Colon (tissue), 2 donors: ENCODE data around the gene ELOB.

Experiments
- FAIRE-seq: peaks from 2 replicates; lab custom pipeline; 2012; peaks lifted over from hg19 to GRCh38; lab: Jason Lieb, UNC
- donor health status: control.
- donor health status: control.

Gene ELOB

DNA sequence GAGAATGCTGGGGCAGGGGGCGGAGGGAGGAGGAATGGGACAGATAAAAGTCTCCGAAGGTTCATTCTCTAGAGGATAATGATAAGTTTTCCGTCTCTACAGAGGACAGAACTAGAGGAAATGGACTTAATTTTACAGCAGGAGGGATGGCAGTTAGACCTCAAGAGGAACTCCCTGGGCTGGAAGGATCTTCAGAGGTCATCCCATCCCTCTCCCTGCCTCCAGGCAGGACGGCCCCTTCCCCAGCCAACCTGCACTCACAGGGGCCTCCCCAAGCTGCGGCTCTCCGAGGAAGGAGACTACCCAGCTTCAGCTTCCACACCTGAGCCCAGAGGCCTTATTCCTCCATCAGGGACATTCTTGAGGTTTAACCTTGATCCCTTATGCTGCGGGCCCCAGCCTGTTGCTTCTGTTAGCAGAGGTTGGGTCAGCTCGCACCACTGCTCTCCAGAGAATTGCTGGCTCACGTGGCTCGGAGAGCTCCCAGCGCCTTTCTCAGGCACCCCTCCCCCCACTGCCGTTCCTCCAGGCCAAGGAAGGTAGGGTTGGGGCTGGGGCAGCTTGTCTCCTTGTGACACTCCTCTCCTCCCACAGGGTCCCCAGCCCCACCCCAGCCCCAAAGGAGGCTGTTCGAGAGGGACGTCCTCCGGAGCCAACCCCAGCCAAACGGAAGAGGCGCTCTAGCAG is 8.5 kb downstream of the ELOB start:
- no peak for FAIRE-seq

DNA sequence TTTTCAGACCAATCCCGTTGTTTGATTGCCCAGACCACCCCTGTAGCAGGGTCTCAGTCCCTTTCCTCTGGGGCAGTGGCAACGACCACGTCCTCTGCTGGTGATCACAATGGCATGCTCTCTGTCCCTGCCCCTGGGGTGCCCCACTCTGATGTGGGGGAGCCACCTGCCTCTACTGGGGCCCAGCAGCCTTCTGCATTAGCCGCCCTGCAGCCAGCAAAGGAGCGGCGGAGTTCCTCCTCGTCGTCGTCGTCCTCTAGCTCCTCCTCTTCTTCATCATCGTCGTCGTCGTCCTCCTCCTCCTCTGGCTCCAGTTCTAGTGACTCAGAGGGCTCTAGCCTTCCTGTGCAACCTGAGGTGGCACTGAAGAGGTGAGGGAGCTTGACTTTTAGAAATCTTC is 9.2 kb downstream of the ELOB start:
- FAIRE-seq, result no peak

DNA sequence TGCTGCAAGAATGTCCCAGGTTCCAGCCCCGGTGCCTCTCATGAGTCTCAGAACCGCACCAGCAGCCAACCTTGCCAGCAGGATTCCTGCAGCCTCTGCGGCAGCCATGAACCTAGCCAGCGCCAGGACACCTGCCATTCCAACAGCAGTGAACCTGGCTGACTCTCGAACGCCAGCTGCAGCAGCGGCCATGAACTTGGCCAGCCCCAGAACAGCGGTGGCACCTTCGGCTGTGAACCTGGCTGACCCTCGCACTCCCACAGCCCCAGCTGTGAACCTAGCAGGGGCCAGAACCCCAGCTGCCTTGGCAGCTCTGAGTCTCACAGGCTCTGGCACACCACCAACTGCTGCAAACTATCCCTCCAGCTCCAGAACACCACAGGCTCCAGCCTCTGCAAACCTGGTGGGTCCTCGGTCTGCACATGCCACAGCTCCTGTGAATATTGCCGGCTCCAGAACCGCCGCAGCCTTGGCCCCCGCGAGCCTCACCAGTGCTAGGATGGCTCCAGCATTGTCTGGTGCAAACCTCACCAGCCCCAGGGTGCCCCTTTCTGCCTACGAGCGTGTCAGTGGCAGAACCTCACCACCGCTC is 9.8 kb downstream of the ELOB start:
- no peak for FAIRE-seq

GRCh38 chr16:2766430-2767139 is 10.5 kb downstream of the ELOB start:
- FAIRE-seq, result no peak

DNA sequence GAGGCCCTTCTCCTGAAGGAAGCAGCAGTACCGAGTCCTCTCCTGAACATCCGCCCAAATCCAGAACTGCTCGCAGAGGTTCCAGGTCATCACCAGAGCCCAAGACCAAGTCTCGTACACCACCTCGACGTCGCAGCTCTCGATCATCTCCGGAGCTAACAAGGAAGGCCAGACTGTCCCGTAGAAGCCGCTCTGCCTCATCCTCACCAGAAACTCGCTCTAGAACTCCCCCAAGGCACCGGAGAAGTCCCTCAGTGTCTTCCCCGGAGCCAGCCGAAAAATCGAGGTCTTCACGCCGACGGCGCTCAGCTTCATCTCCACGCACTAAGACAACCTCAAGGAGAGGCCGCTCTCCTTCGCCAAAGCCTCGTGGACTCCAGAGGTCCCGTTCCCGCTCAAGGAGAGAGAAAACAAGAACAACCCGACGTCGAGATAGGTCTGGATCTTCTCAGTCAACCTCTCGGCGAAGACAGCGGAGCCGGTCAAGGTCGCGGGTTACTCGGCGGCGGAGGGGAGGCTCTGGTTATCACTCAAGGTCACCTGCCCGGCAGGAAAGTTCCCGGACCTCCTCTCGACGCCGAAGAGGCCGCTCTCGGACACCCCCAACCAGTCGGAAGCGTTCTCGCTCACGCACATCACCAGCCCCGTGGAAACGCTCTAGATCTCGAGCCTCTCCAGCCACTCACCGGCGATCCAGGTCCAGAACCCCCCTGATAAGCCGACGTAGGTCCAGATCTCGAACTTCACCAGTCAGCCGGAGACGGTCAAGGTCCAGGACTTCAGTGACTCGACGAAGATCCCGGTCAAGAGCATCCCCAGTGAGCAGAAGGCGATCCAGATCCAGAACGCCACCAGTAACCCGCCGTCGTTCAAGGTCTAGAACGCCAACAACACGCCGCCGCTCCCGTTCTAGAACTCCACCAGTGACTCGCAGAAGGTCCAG is 11.3 kb downstream of the ELOB start:
- no peak for FAIRE-seq

- no peak for FAIRE-seq
These were observed 12.4 kb downstream of the ELOB start for GRCh38 chr16:2764718-2765117.

- no peak for FAIRE-seq
These were observed 13.9 kb downstream of the ELOB start for GRCh38 chr16:2763173-2763572.

- no peak for FAIRE-seq
These were observed 14.4 kb downstream of the ELOB start for GRCh38 chr16:2762711-2763110.

- FAIRE-seq, result no peak
These were observed 15.0 kb downstream of the ELOB start for GRCh38 chr16:2761886-2762583.

- no peak for FAIRE-seq
These were observed 15.6 kb downstream of the ELOB start for GRCh38 chr16:2761472-2761871.

DNA sequence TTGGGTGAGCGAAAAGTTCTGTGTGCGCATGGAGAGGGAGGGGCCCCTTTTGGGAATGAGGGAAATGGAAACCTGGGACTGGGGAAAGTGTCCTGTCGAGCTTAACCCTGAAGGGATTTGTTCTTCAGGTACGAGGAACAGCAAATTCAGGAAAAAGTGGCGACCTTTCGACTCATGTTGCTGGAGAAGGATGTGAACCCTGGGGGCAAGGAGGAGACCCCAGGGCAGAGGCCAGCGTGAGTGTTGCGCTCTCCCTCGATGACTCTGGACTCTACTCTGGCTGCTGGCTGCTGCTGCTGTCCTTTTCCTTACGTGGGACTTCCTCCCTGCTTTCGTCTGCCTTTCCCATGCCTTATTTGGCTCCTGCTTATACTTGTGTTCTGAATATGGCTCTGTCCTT is 19.7 kb downstream of the ELOB start:
- no peak for FAIRE-seq

DNA sequence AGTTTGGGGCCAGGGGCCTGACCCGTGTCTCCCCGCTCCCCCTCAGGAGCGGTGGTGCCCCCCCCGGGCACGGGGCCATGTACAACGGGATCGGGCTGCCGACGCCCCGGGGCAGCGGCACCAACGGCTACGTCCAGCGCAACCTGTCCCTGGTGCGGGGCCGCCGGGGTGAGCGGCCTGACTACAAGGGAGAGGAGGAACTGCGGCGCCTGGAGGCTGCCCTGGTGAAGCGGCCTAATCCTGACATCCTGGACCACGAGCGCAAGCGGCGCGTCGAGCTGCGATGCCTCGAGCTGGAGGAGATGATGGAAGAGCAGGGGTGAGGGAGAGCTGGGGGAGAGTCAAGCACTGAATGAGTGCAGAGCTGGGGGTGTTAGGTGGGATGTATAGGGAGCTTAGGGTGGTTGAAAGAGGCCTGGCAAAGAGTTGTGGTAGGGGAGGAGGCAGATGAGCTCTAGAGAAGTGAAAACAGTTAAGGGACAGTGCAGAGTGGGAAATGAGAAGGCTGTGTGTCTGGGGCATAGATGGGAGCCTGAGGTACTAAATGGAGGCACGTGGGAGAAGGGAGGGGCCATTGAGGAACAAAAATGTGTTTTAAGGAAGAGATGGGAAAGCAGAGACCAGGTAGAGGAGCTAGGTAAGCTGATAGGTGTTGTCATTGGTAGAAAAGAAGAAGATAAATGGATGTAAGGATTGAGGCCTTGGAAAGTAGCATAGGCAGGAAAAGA is 20.6 kb downstream of the ELOB start:
- no peak for FAIRE-seq

DNA sequence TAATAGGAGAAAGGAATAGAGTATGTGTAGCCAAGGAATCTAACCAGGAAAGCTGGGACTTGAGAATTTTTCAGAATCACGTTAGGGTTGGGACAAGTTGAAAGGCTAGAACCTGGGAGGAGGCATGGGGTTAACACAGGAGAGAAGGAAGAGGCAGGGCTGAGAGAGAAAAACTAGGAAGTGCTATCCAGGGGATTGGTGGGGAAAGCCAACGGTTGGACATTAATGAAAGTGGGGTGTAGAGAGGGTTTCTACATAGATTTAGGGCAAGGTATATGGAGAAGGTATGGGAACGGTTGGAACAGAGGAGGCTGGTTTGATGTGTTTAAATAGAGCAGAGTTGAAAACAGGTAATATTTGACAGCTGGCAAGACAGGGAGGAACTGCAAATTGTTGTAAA is 21.9 kb downstream of the ELOB start:
- no peak for FAIRE-seq

DNA sequence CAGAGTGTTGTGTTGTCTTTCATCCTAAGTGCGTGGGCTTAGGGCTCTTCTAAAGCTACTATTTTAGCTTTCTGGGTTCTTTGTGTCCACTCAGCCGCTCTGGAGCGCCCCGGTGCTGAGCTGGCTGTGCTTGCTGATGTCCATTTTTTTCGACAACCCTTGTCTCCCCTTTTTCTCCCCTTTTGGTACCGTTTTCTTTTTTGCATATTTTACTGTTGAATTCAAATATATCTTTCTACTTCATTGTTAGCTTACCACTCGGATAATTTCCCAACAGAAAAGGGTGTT is 23.4 kb downstream of the ELOB start:
- FAIRE-seq, result no peak

- FAIRE-seq, result no peak
These were observed 24.0 kb downstream of the ELOB start for GRCh38 chr16:2752850-2753732.

GRCh38 chr16:2752035-2752849 is 24.8 kb downstream of the ELOB start, which contains the start of gene SRRM2:
Gene SRRM2 (plus strand): TSS chr16:2752638. CDS start chr16:2756365, 3,727 bp downstream.
- FAIRE-seq, result no peak

DNA sequence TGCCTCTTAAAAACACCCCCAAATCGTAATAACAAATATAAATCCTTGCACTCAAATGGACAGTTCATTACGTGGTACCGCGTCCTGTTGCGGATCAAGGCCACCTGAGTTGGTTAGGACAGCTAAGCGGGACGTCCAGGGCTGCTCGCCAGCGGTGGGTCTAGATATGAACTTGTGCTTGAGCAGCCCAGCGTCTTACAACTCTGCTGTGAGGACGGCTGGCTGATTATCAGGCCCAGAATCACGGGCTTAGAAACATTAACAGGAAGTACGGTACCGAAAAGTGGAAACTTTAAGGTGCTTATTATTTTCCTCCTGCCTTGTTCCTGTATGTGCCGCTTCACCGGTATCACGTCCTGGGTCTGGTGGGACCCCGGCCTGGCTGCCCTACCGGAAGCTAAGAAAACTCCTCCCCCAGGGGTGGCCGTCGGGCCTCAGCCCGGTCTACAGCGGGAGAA is 25.5 kb downstream of the ELOB start:
- no peak for FAIRE-seq

DNA sequence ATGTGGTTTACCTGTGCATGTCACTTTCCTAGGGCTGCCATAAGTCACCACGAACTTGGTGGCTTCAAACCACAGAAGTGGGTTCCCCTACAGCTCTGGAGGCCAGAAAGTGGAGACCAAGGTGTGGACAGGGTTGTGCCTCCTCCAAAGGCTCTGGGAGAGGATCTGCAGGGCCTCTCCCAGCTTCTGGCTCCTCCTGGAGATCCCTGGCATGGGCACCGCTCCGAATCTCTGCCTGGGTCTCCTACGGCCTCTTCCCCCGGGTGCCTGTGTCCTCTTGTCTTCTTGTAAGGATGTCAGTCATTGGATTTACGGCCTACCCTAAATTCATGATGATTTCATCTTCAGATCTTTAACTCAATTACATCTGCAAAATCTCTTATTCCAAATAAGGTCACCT is 27.1 kb downstream of the ELOB start:
- FAIRE-seq, result no peak

DNA sequence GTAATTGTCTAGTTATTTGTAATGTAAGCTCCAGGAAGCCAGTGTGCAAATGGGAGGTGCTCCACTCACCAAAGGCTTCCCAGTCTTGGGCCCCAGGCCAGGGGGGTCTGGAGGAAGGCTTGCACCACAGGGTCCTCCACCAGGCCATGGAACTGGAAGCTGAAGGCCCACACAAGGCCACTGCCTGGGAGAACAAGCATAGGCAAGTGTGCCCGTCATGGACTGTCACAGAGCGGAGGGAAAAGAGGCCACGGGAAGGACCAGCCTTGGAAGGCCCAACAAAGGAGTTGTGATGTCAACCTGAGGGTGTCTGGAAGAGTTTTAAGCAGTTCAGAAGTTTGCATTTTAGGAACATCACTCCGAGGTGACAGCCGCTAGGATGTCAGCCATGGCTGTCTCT is 27.6 kb downstream of the ELOB start:
- FAIRE-seq, result no peak
